Breast epithelium (tissue), 4 donors: ENCODE measurements around the gene CLSTN2. TPM values are rescaled to one million over a fixed set of nuclear protein-coding genes. Genes with fewer than 3 reads are reported as not detected.
A peak's percentile ranks its signal among the peaks of the same experiment; 100 is the strongest.

Source experiments
- DNase-seq, 2 donors: peaks; one replicate each; pipeline ENCODE4 v3.0.0-alpha.2; 2019; ENCODE audit warnings: low spot score in 2 of 2
- H3K27ac ChIP-seq, 2 donors: fragments of 200-600 bp; sonication (generic) in 1 of 2; one replicate each; pipeline ENCODE4 v1.5.1; 2016 to 2019; ENCODE audit warnings: mild to moderate bottlenecking in 1 of 2
- H3K27me3 ChIP-seq, 2 donors: fragments of 200-600 bp; sonication (generic) in 1 of 2; one replicate each; pipeline versions ENCODE4 v1.5.1 to v1.6.0; 2017 to 2019; ENCODE audit warnings: control low read depth in 1 of 2, mild to moderate bottlenecking in 1 of 2
- H3K36me3 ChIP-seq: fragments of 200-600 bp; one replicate; pipeline ENCODE4 v1.5.1; 2019
- H3K4me1 ChIP-seq, 2 donors: fragments of 200-600 bp; sonication (generic); one replicate each; pipeline ENCODE4 v1.5.1; 2016 to 2019; ENCODE audit warnings: control low read depth in 1 of 2
- H3K4me3 ChIP-seq, 3 donors: fragments of 200-600 bp; sonication (generic); 1 replicate in 2 of 3; 2 replicates in 1 of 3; pipeline ENCODE4 v1.5.1; 2016 to 2019; ENCODE audit warnings: mild to moderate bottlenecking in 3 of 3, moderate library complexity in 2 of 3
- H3K9me3 ChIP-seq, 2 donors: fragments of 200-600 bp; sonication (generic) in 1 of 2; one replicate each; pipeline ENCODE4 v1.5.1; 2016 to 2019; ENCODE audit warnings: control low read depth in 1 of 2
- CTCF ChIP-seq, 3 donors: fragments of 450-650 bp; IDR thresholded peaks; one replicate each; pipeline ENCODE4 v1.5.1; 2016 to 2017; ENCODE audit warnings: antibody characterized with exemption in 3 of 3, mild to moderate bottlenecking in 3 of 3, moderate library complexity in 3 of 3
- POLR2A ChIP-seq: fragments of 450-650 bp; IDR thresholded peaks from one replicate; pipeline ENCODE4 v1.6.1; 2016; ENCODE audit warnings: antibody characterized with exemption, mild to moderate bottlenecking, moderate library complexity
- POLR2AphosphoS5 ChIP-seq, 3 donors: sonication (generic); formaldehyde crosslinking; IDR thresholded peaks; one replicate each; pipeline ENCODE4 v1.6.1; 2017; ENCODE audit warnings: antibody characterized with exemption in 3 of 3
- intact Hi-C: fragments of 100-400 bp; cut with DNase I; formaldehyde crosslinking; loops from one replicate; pipeline ENCODE4 v1.15.1; 2023; ENCODE audit warnings: low total_unique reads
- total RNA-seq, 3 donors: library from RNA; depleted of rRNA; stranded (reverse); fragments of >200 nt; gene quantifications; one replicate each; pipeline ENCODE4 v1.1.0, GENCODE V29; 2016

Gene CLSTN2
- total RNA-seq, 3 donors from 2014 or later, result 15.5 to 75.5 (median 33.1) TPM

- Histone ChIP-seq H3K4me3 (no peak overlapping the region), H3K36me3 (no peaks in the 10 kb centered on the region), H3K27me3 (no peaks in the 10 kb centered on the region), H3K4me1 (peaks cover 0 to 6% of the 10 kb centered on the region in 2 donors), H3K27ac (no peak overlapping the region), H3K9me3 (no peaks in the 10 kb centered on the region)
- no peak for DNase-seq
- TF ChIP-seq POLR2AphosphoS5 (IDR thresholded peaks at IDR 0.05), result no peak
- no peak for TF ChIP-seq CTCF (IDR thresholded peaks at IDR 0.05)
- no peak for TF ChIP-seq POLR2A
- intact Hi-C loops, result no loop called here
These were observed 562.3 kb downstream of the CLSTN2 start for GRCh38 chr3:140497331-140497730.

- Histone ChIP-seq H3K9me3 (no peaks in the 10 kb centered on the region), H3K36me3 (no peaks in the 10 kb centered on the region), H3K27me3 (no peaks in the 10 kb centered on the region), H3K4me1 (peaks cover 0 to 6% of the 10 kb centered on the region in 2 donors), H3K4me3 (no peak overlapping the region), H3K27ac (no peak overlapping the region)
- intact Hi-C loops, result no loop called here
- TF ChIP-seq POLR2AphosphoS5 (IDR thresholded peaks at IDR 0.05) (no peak), CTCF (IDR thresholded peaks at IDR 0.05) (no peak), POLR2A (no peak)
- no peak for DNase-seq
These were observed 564.3 kb downstream of the CLSTN2 start for GRCh38 chr3:140499114-140499757.

GRCh38 chr3:140500473-140500872 lies 565.5 kb downstream of the CLSTN2 start:
- no peaks in the 10 kb centered on the region for H3K36me3 ChIP-seq
- H3K4me3 ChIP-seq, result no peak overlapping the region
- H3K27ac ChIP-seq, result no peak overlapping the region
- intact Hi-C loops, result no loop called here
- TF ChIP-seq POLR2A, result no peak
- no peak for TF ChIP-seq POLR2AphosphoS5 (IDR thresholded peaks at IDR 0.05)
- TF ChIP-seq CTCF (IDR thresholded peaks at IDR 0.05), result no peak
- no peaks in the 10 kb centered on the region for H3K9me3 ChIP-seq
- no peaks in the 10 kb centered on the region for H3K27me3 ChIP-seq
- no peak for DNase-seq
- H3K4me1 ChIP-seq, result peaks cover 0 to 6% of the 10 kb centered on the region in 2 donors

GRCh38 chr3:140501061-140501769 lies 566.2 kb downstream of the CLSTN2 start:
- H3K36me3 ChIP-seq, result no peaks in the 10 kb centered on the region
- DNase-seq, result peak in 1 of 2 donors; percentile 33
- peak overlapping the region in 1 of 2 donors; percentile 16 for H3K27ac ChIP-seq
- peaks cover 0 to 6% of the 10 kb centered on the region in 2 donors for H3K4me1 ChIP-seq
- no peak for TF ChIP-seq CTCF (IDR thresholded peaks at IDR 0.05)
- peak in 1 of 3 donors; percentile 16 for TF ChIP-seq POLR2AphosphoS5 (IDR thresholded peaks at IDR 0.05)
- H3K4me3 ChIP-seq, result no peak overlapping the region
- intact Hi-C loops, result no loop called here
- H3K27me3 ChIP-seq, result no peaks in the 10 kb centered on the region
- no peaks in the 10 kb centered on the region for H3K9me3 ChIP-seq

GRCh38 chr3:140501770-140502364 lies 566.9 kb downstream of the CLSTN2 start:
- H3K4me1 ChIP-seq, result peaks cover 0 to 6% of the 10 kb centered on the region in 2 donors
- intact Hi-C loops, result no loop called here
- no peak for DNase-seq

More at GRCh38 chr3:140501770-140502364, 566.9 kb downstream of the CLSTN2 start:
- H3K9me3 ChIP-seq, result no peaks in the 10 kb centered on the region
- H3K36me3 ChIP-seq, result no peaks in the 10 kb centered on the region
- no peaks in the 10 kb centered on the region for H3K27me3 ChIP-seq
- no peak for TF ChIP-seq POLR2AphosphoS5 (IDR thresholded peaks at IDR 0.05)
- TF ChIP-seq POLR2A, result no peak
- no peak for TF ChIP-seq CTCF (IDR thresholded peaks at IDR 0.05)
- H3K4me3 ChIP-seq, result no peak overlapping the region
- peak overlapping the region in 1 of 2 donors; percentile 16 for H3K27ac ChIP-seq
